HG02840 (cell line): ENCODE results near the gene PDGFC.

Experiments
- ATAC-seq: cut with Tn5 transposase; IDR thresholded peaks from one replicate; pipeline ENCODE4 v1.9.1; 2021; ENCODE audit warnings: mild to moderate bottlenecking, moderate library complexity, moderate number of reproducible peaks; ENCODE audit not compliant: unreplicated experiment, low FRiP score

Gene PDGFC

GRCh38 chr4:156764145-156764544 lies 207.5 kb downstream of the PDGFC start:
- no peak for ATAC-seq

DNA sequence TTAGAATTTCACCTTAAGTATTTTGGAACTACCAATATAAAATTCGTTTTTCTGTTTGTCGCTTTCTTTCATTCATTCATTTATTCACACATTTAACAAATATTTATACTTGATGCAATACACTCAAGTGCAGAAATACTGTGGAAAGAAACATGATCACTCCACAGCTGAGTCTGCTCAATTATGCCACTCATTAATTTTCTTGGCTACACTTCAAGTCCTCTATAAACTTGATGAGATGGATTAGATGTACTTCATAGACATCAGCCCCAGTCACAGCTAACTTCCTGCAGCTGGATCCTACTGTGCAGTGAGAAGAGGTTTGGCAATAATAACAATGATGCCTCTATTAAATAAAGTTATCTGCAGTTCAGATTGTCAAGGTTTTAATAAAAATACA lies 208.1 kb downstream of the PDGFC start:
- ATAC-seq: no peak

- ATAC-seq: no peak
Observed at GRCh38 chr4:156762851-156763250, 208.7 kb downstream of the PDGFC start.

- no peak for ATAC-seq
Observed at GRCh38 chr4:156756118-156756517, 215.5 kb downstream of the PDGFC start.

DNA sequence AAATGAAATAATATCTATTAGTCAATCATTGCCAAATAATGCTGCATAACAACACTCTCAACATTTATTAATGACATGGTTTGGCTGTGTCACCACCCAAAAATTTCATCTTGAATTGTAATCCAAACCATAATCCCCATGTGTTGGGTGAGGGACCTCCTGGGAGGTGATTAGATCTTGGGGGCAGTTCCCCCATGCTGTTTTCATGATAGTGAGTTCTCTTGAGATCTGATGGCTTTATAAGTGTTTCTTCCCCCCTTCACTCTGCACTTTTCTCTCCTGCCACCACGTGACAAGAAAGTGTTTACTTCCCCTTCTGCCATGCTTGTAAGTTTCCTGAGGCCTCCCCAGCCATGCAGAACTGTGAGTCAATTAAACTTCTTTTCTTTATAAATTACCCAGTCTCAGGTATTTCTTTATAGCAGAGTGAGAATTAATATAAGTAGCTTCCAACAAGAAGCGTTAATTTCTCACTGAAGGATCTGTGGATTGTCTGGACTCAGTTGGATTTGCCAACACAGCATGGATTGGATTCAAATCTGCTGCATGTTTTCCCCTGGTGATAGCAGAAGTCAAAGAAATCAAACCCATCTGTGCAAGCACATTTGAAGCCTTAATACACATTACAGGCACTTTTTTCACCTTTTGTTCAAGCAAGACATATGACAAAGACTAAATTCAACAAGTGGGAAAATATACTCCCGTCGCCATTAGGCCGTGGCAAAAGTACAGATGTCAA lies 216.6 kb downstream of the PDGFC start:
- ATAC-seq: no peak

GRCh38 chr4:156751486-156751885 lies 220.1 kb downstream of the PDGFC start:
- no peak for ATAC-seq

GRCh38 chr4:156749426-156750403 lies 221.9 kb downstream of the PDGFC start:
- no peak for ATAC-seq

GRCh38 chr4:156746111-156746510 lies 225.5 kb downstream of the PDGFC start:
- no peak for ATAC-seq

- no peak for ATAC-seq
Observed at GRCh38 chr4:156738766-156739165, 232.8 kb downstream of the PDGFC start.

DNA sequence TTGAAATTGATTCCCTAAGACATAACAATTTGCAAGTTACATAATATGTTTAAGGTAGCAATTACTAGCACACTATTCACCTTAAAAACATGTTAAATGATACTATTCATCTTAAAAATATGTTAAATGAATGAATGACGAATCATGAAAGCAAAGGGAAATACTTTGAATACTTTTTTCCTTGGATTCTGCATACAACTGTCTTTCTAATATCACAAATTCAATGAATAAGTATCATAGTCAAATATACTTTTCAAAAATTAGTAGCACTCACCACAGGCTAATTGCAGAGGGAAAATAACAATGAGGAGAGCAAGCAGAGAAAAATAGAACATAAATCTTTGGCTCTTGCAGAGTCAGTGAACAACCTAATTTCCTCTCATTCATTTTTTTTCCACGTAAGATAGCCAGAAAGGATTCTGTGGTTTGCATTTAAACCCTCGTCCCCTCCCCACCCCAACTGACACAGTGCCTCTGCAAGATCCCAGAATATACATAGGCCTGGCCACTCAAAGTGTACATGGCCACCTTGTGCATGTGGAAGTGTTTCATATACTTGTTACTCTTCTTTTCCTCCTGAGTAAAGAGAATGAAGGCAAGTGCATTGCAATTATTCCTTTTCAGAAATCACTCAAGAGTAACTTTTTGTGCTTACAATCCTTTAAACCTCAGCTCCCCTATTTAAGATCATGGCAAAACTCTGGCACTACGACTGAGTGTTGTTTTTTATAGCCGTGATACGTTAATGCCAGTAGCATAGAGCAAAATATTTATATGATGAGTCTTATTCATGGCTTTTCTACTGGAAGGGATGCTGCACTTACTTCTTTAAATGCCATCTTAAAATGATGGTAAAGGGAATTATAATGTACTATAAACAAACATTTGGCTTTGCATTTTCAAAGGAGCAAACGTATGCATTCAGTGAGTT lies 236.4 kb downstream of the PDGFC start:
- no peak for ATAC-seq

DNA sequence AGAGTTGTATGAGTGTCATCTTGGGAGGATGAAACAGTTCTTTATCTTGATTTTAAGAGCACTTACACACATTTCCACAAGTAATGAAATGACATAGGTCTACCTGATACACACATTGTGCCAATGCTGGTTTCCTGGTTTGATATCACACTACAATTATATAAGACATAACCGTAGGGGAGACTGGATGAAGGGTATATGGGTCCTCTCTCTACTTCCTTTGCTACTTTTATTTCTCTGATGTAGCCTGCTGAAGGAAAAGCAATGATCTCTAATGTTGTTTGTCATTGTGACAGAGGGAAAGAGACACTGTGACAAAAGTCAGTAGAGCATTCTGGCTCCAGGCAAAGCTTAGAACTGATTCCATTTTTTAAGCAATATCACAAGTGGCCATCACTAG lies 238.0 kb downstream of the PDGFC start:
- ATAC-seq: no peak

DNA sequence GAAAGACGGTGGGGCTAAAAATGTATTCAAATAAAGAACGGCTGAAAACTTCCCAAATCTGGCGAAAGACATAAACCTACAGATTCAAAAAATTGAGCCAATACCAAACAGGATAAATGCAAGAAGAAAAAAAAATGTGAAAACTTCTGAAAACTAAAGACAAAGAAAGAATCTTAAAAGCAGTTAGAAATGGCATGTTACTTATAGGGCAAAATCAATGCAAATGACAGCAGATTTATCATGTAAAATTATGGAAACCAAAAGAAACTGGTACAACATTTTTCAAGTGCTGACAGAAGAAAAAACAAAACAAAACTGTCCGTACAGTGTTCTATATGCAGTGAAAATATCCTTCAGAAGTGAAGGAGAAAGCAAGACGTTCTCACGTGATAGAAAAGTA lies 239.0 kb downstream of the PDGFC start:
- no peak for ATAC-seq

DNA sequence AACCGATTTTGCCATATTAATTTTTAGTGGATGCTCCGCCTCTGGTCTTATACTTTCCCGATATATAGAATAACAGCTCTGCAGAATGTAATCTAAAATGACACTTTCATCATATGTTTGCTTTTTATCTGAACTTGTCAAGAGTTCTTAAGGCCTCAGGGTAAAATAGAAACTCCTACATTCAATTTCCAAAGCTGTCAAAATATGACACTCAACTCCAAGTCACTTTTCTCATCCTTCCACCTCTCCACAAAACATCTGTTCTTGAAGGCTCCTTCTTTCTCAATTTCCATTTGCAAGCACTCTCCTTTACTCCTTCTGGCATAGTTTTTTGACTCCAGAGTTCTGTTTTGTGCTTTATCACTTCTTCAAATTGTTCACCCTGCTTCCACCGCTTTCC lies 242.2 kb downstream of the PDGFC start:
- ATAC-seq: no peak

DNA sequence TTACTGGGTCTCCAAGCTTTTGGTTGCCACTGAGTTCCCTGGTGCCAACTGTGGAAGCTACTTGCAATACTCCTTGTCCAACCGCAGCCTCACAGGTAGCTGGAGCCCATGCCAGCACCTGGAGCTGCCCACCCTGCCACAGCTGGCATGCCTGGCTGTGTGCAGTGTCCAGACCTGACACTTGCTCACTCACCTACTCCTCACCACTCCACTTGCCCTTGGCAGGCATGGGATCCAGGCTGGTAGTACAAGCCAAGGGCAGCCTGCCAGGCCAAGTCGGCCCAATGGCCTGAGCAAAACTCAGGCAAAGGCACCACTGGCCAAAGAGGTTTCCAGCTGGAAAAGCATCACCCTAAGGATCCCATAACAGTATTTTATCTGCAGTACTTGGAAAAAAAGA lies 246.3 kb downstream of the PDGFC start:
- no peak for ATAC-seq

GRCh38 chr4:156723951-156724668 lies 247.5 kb downstream of the PDGFC start:
- no peak for ATAC-seq

GRCh38 chr4:156718226-156718625 lies 253.4 kb downstream of the PDGFC start:
- ATAC-seq: no peak

DNA sequence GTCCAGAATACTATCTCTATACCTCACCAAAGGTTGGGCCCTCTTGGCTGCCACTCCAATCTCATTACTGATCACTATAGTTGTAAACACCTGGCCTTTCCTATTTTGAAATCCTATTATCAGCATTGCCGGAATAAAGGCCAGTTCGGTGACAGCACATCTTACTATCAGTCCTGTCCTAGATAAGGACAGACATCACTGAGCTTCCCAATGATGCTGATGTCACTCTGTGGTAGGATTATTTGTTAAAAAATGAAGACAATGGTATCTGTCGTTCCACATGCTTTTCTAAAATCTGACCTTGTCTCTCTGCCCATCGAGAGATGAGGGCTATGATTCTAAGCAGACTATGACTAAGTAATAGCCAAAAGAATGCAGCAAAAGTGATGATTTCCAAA lies 260.4 kb downstream of the PDGFC start:
- no peak for ATAC-seq
